HFF-Myc (cell line): Measurements from ENCODE around the gene ABLIM1.

Source experiments
- DNase-seq: peaks from one replicate; pipeline ENCODE4 v3.0.0-alpha.2; 2011; ENCODE audit warnings: low read depth; ENCODE audit errors: extremely low read depth
- H3K4me3 ChIP-seq: replicated peaks from 2 replicates; pipeline ENCODE4 v1.5.1; 2011; ENCODE audit warnings: low read depth, mild to moderate bottlenecking, control low read depth, low read length
- TF ChIP-seq, protein P1 (sequence below): IDR thresholded peaks from 2 replicates; pipeline ENCODE4 v1.5.1; 2012; ENCODE audit warnings: mild to moderate bottlenecking, low read depth, low read length, control low read depth; ENCODE audit errors: missing control alignments

Gene ABLIM1

DNA sequence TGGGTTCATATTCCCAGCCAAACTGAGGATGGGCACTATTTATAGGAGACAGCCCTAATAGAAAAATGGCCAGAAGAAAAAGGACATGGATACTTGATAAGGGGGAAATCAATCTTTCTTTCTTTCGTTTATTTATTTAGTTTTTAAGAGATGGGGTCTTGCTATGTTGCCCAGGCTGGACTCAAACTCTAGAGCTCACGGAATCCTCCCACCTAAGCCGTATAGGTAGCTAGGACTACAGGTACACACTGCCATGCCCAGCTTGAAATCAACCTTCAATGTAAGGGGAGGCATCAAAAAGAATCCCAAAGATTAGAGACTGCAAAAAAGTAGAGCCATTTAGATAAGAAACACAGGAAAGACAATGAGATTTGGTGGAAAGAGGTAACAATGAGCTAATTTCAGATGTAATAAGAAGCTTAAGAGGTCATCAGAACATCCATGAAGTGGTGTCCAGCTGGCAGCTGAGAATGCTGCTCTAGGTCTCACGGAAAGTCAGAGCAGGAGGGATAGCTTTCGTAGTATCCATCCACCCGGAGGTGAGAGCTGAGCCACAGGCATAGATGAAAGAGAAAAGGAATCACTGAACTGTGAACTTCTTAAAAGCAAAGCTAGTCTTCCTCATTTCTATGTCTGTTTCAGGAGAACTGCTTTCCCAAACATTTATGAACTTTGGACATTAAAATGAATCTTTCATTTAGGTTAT, 10.5 kb upstream of the ABLIM1 start:
- H3K4me3 ChIP-seq: no peak overlapping the region
- TF ChIP-seq, protein P1, sequence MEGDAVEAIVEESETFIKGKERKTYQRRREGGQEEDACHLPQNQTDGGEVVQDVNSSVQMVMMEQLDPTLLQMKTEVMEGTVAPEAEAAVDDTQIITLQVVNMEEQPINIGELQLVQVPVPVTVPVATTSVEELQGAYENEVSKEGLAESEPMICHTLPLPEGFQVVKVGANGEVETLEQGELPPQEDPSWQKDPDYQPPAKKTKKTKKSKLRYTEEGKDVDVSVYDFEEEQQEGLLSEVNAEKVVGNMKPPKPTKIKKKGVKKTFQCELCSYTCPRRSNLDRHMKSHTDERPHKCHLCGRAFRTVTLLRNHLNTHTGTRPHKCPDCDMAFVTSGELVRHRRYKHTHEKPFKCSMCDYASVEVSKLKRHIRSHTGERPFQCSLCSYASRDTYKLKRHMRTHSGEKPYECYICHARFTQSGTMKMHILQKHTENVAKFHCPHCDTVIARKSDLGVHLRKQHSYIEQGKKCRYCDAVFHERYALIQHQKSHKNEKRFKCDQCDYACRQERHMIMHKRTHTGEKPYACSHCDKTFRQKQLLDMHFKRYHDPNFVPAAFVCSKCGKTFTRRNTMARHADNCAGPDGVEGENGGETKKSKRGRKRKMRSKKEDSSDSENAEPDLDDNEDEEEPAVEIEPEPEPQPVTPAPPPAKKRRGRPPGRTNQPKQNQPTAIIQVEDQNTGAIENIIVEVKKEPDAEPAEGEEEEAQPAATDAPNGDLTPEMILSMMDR: no peak
- no peak for DNase-seq

DNA sequence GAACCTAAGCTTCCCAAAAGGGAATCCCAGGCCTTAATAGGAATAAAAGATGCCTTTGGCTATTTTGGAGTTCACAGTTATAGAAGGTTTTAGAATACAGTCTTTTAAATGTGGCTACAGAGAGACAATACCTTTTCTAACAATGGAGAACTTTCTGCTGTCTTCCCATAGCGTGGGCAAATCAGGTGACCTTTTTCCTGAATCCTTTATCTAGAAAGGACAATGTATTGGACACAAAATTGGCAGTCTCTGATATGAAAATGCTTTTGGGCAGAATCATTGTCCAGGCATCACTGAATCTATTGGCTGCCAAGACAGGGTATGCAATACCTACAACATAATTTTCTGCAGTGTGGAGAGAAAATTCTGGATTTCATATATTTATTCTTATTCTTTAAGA, 7.8 kb upstream of the ABLIM1 start:
- TF ChIP-seq, protein P1: no peak
- no peak overlapping the region for H3K4me3 ChIP-seq
- DNase-seq: no peak

DNA sequence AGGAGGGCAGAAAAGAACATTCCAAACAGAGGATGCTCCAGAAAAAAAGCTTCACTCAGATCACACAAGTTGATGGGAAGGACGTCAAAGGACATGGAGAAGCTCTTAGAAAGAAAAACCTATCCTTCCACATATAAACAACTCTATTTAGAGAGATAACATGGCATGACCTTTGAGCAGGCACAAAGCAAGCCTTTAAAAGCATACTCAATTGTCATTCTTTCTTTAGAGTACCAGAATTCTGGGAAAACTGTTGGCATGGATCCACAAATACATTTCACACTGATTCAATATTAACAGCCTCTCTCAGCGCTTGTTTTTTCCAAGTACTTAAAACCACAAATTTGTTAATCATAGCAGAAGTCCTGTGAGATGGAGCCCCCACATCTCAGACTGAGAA, 7.3 kb upstream of the ABLIM1 start:
- TF ChIP-seq, protein P1: no peak
- no peak overlapping the region for H3K4me3 ChIP-seq
- no peak for DNase-seq

DNA sequence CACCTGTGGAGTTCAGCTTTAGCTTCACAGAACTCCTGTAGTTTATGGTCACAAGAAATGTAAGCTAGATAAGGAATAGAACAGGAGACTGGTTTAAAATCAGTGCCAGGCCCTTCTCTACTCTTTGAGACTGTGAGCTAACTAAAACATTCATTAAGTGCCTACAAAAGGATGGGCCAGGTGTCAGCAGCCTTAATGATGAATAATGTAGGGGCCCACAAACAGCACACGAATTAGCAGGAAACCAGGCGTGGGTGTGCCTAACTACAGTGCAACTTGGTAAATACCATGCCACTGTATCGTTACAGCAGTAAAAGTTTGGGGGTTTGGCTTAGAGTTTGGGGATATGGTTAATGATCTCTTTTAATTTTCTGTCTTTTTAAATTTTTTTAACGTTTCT, 6.1 kb upstream of the ABLIM1 start:
- TF ChIP-seq, protein P1: no peak
- H3K4me3 ChIP-seq: no peak overlapping the region
- DNase-seq: no peak

DNA sequence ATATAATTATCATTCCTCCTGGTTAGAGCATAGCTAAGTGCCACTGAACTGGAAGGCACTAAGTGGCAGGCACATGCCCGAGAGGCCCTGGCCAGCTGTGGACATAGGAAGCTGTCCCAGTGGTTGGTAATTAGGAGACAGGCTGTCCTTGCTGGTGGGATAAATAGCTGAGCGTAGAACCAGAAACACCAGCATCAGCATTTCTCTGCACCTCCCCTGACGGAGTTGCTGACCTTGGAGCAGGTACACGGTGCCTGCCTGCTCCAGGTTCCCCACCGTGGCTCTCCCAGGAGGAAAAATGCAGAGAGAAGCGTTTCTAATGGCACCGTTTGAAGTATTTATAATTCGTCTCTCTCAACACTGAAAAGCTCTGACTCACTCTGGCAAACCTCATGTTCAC, 5.6 kb upstream of the ABLIM1 start:
- TF ChIP-seq, protein P1: no peak
- no peak for DNase-seq
- H3K4me3 ChIP-seq: no peak overlapping the region

DNA sequence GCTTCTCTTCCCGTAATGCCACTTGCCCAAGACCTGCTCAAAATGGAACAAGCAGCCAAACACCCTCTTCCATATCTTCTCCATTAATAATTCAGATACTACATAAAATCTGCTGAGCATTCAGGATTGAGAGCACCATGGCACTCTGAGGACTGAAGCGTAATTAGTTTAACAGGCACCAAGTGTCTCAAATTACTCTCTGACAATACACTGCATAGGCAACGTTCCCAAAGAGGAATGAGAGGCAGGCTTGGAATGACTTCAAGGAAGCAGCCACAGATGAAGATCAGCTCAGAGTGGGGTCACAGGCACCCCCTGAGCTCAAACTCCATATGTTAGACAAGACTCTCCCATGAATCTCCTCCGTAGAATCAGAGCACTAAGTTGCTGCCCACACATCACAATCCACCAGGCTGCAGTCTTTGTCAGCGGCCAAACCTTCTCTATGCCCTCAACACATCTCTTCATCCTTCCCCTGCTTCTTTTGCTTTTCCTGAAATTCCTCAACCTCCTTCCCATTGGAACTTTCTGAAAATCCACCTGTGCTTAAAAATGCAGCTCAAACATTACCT, 4.7 kb upstream of the ABLIM1 start:
- TF ChIP-seq, protein P1: no peak
- H3K4me3 ChIP-seq: no peak overlapping the region
- no peak for DNase-seq
